Amniotic stem cell (primary cell): ENCODE measurements around the gene URGCP.
"Not testable (repeated sequence)": the region's sequence is repeated elsewhere in the genome, so short reads cannot be mapped to it uniquely, and the experiment has no call there.

ENCODE experiments used
- DNase-seq: peaks from one replicate; lab custom pipeline; 2025; lab: John Stamatoyannopoulos, UW

The URGCP gene

DNA sequence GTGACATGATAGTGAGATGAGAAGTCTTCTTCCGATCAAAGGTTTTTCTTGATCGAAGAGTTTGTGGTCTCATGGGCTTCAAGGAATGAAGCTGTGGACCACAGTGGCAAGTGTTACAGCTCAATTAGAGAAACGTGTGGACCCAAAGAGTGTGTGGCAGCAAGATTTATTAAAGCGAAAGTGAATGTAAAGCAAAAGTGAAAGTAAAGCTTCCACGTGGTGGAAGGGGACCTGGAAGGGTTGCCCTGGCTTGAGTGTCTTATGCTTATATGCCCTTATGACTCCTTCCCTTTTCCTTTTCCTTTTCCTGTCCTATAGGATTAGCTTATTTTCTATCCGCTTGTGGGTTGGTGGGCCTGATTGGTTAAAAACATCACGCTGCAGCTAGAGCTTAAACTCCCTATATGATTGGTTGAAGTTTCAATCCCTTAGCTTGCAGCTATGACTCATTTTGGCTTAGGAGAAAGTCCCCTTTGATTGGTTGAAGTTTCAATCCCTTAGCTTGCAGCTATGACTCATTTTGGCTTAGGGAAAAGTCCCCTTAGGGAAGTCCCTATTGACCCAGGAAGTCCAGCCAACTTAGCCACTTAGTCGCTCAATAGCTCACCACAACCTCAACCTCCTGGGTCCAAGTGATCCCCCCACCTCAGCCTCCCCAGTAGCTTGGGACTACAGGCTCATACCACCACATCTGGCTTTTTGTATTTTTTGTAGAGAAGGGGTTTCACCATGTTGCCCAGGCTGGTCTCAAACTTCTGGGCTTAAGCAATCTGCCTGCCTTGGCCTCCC is 71.7 kb downstream of the URGCP start:
- no peak for DNase-seq

GRCh38 chr7:43830917-43831316 is 75.5 kb downstream of the URGCP start:
- DNase-seq = not testable (repeated sequence)
